MCF 10A (cell line): Measurements from ENCODE around the gene NAB1. TPM values are rescaled to one million over a fixed set of nuclear protein-coding genes. Genes with fewer than 3 reads are reported as not detected.

Experiments
- BruUV-seq: library from RNA; stranded (reverse); fragments of 400-500 nt; replicated peaks from 2 replicates; lab custom pipeline; 2021; lab: Mats Ljungman, UMichigan
- CTCF ChIA-PET: fragments of 300-600 bp; sonication (Branson Sonifier 250); formaldehyde crosslinking; extraction: SDS; loops from one replicate; lab custom pipeline; 2021; ENCODE audit warnings: antibody characterized with exemption, inconsistent platforms; lab: Yijun Ruan, JAX
- POLR2A ChIA-PET: fragments of 300-600, 350-650 bp; sonication (Branson Sonifier 250); formaldehyde crosslinking; extraction: SDS; loops from one replicate; lab custom pipeline; 2020; ENCODE audit warnings: antibody characterized with exemption, inconsistent platforms; lab: Yijun Ruan, JAX
- DNase-seq: peaks from one replicate; pipeline ENCODE4 v3.0.0-alpha.2; 2018; ENCODE audit not compliant: unreplicated experiment
- H3K27ac Mint-ChIP-seq: one replicate; pipeline ENCODE4 v1.8.0; 2022; ENCODE audit warnings: mild to moderate bottlenecking, low read depth, mixed read lengths; ENCODE audit not compliant: unreplicated experiment
- H3K27me3 Mint-ChIP-seq: one replicate; pipeline ENCODE4 v1.8.0; 2022; ENCODE audit warnings: mixed read lengths; ENCODE audit not compliant: insufficient read depth, unreplicated experiment
- H3K36me3 Mint-ChIP-seq: one replicate; pipeline ENCODE4 v1.8.0; 2022; ENCODE audit warnings: mild to moderate bottlenecking, moderate library complexity, mixed read lengths; ENCODE audit not compliant: insufficient read depth, unreplicated experiment
- H3K4me1 Mint-ChIP-seq: one replicate; pipeline ENCODE4 v1.8.0; 2022; ENCODE audit warnings: mixed read lengths; ENCODE audit not compliant: insufficient read depth, unreplicated experiment
- H3K4me3 Mint-ChIP-seq: one replicate; pipeline ENCODE4 v1.8.0; 2022; ENCODE audit warnings: mild to moderate bottlenecking, moderate library complexity, mixed read lengths; ENCODE audit not compliant: unreplicated experiment
- H3K9me3 Mint-ChIP-seq: one replicate; pipeline ENCODE4 v1.8.0; 2022; ENCODE audit warnings: mixed read lengths; ENCODE audit not compliant: unreplicated experiment
- intact Hi-C: fragments of 100-400 bp; cut with micrococcal nuclease; formaldehyde crosslinking; loops from 2 replicates; pipeline ENCODE4 v1.14.1; 2022
- total RNA-seq: library from RNA; stranded (reverse); gene quantifications from 2 replicates; pipeline ENCODE4 v1.2.3, GENCODE V29; 2022
- TF ChIP-seq, protein P1 (sequence below): fragments of 200-600 bp; IDR thresholded peaks from one replicate; pipeline ENCODE4 v1.8.0; 2022; ENCODE audit warnings: antibody characterized with exemption, mild to moderate bottlenecking; ENCODE audit not compliant: unreplicated experiment

Gene NAB1
- total RNA-seq, 1 experiment from 2014 or later = 48.5 TPM

DNA sequence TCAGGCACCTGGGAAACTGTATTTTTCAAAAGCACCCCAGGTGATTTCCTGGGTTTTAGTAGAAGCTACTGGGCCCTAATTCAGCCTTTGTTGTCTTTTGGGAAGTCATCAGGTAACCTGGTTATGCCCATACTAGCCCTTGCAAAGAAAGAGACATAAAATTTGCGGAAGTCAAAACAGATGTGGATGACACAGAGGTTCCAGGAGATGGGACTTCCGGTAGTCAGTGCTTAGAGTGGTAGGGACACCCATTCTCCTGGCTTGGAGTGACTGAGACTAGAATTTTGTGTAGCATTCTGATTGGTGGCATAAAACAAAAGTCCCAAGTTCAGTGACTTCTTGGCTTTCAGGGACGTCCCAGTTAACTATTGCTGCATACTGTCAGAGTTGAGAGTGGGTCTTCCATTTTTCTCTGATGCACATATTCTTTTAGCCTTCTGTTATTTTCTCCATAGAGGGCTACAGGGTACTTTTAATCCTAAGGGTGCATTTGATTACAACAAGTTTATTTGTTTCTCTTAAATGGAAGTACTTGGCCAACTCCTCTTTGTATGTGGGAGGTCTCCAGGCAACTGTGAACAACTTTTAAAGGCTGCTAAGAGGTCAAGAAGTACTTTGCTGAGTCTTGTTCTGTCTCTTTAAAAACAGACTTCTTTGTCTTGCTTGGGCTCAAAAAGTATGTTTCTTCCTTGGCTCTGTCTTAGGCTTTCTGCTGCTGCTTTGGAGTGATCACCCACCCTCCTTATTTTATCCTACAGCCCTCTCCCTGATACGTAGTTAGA lies 8.8 kb downstream of the NAB1 start:
- H3K27me3 Mint-ChIP-seq = no peaks in the 10 kb centered on the region
- ChIA-PET CTCF (no interaction called here), POLR2A (interaction anchor here (0.6 to 8.5 kb wide), 3 partner anchors 6 to 295 kb away, joined by 3 to 160 read pairs (median 3); no protein-coding TSS in a partner anchor)
- no TSS peak for BruUV-seq
- intact Hi-C loops = no loop called here
- no peaks in the 10 kb centered on the region for H3K9me3 Mint-ChIP-seq
- H3K4me3 Mint-ChIP-seq = no peak overlapping the region
- H3K36me3 Mint-ChIP-seq = peaks cover 28% of the 10 kb centered on the region
- peaks cover 38% of the 10 kb centered on the region for H3K4me1 Mint-ChIP-seq
- TF ChIP-seq, protein P1, sequence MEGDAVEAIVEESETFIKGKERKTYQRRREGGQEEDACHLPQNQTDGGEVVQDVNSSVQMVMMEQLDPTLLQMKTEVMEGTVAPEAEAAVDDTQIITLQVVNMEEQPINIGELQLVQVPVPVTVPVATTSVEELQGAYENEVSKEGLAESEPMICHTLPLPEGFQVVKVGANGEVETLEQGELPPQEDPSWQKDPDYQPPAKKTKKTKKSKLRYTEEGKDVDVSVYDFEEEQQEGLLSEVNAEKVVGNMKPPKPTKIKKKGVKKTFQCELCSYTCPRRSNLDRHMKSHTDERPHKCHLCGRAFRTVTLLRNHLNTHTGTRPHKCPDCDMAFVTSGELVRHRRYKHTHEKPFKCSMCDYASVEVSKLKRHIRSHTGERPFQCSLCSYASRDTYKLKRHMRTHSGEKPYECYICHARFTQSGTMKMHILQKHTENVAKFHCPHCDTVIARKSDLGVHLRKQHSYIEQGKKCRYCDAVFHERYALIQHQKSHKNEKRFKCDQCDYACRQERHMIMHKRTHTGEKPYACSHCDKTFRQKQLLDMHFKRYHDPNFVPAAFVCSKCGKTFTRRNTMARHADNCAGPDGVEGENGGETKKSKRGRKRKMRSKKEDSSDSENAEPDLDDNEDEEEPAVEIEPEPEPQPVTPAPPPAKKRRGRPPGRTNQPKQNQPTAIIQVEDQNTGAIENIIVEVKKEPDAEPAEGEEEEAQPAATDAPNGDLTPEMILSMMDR = no peak
- no peak overlapping the region for H3K27ac Mint-ChIP-seq
- DNase-seq = no peak

- BruUV-seq = TSS peak; percentile 24
- no peaks in the 10 kb centered on the region for H3K9me3 Mint-ChIP-seq
- CTCF ChIA-PET = no interaction called here
Measured at GRCh38 chr2:190659553-190659952, 10.7 kb downstream of the NAB1 start.

DNA sequence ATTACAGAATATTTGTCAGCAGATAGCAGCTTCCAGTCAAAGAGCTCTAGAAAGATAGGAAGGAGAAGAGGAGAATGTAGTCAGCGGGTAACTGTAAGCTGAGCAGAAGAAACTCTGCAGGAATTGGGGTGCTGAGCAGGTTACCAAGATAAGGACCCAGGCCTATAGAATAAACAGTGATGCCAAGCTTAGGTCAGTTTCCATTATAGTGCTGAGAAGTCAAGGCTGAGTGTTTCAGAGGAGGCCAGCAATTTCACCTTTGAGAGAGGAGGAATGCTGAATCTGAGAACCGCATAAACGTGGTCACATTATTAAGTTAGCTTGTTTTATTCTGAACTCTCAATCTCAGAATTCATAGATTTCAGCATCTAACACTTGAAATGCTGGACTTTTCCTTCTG lies 13.9 kb downstream of the NAB1 start:
- CTCF ChIA-PET = interaction anchor here (1.3 to 5.2 kb wide), 3 partner anchors 11 to 101 kb away, joined by 4 to 25 read pairs (median 11); no protein-coding TSS in a partner anchor
- POLR2A ChIA-PET = interaction anchor here (0.6 to 9.1 kb wide), 14 partner anchors 9 to 374 kb away, joined by 3 to 160 read pairs (median 5); no protein-coding TSS in a partner anchor
- H3K27ac Mint-ChIP-seq = peak overlapping the region; percentile 80
- no peaks in the 10 kb centered on the region for H3K9me3 Mint-ChIP-seq
- no peak overlapping the region for H3K4me3 Mint-ChIP-seq
- TF ChIP-seq, protein P1 = no peak
- H3K27me3 Mint-ChIP-seq = no peaks in the 10 kb centered on the region
- BruUV-seq = no TSS peak
- DNase-seq = no peak
- H3K4me1 Mint-ChIP-seq = peaks cover 60% of the 10 kb centered on the region
- intact Hi-C loops = no loop called here
- H3K36me3 Mint-ChIP-seq = peaks cover 42% of the 10 kb centered on the region

More at GRCh38 chr2:190659553-190659952, 10.7 kb downstream of the NAB1 start:
- no peak for DNase-seq
- intact Hi-C loops = no loop called here
- H3K4me1 Mint-ChIP-seq = peaks cover 49% of the 10 kb centered on the region
- H3K27ac Mint-ChIP-seq = peak overlapping the region; percentile 23
- POLR2A ChIA-PET = interaction anchor here (1.2 to 9.1 kb wide), 3 partner anchors 6 to 112 kb away, joined by 4 to 160 read pairs (median 6); no protein-coding TSS in a partner anchor
- no peak overlapping the region for H3K4me3 Mint-ChIP-seq
- TF ChIP-seq, protein P1 = no peak
- H3K27me3 Mint-ChIP-seq = no peaks in the 10 kb centered on the region
- H3K36me3 Mint-ChIP-seq = peaks cover 28% of the 10 kb centered on the region

DNA sequence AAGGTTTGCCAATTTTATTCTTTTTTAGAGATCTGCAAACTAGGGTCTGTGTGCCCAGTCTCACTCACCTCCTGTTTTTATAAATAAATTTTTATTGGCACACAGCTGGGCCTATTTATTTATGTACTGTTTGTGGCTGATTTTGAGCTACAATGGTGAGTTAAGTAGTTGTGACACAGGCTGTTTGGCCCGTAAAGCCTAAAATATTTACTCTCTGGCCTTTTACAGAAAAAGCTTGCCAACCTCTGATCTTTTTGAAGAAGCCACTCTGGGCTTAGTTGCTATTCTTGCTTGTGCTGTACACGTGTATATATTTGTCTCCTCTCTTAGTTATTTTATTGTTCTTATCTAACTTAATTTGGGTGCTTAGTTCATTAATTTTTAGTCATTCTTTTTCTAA lies 14.5 kb downstream of the NAB1 start:
- TF ChIP-seq, protein P1 = no peak
- no TSS peak for BruUV-seq
- peaks cover 56% of the 10 kb centered on the region for H3K4me1 Mint-ChIP-seq
- ChIA-PET CTCF (interaction anchor here (1.2 to 5.2 kb wide), 4 partner anchors 12 to 320 kb away, joined by 4 to 25 read pairs (median 8); partner anchors contain the start of gene INPP1), POLR2A (interaction anchor here (0.6 to 9.1 kb wide), 15 partner anchors 10 to 373 kb away, joined by 3 to 160 read pairs (median 5); partner anchors contain the start of gene NEMP2)
- peak overlapping the region; percentile 80 for H3K27ac Mint-ChIP-seq
- no peak for DNase-seq
- H3K4me3 Mint-ChIP-seq = no peak overlapping the region
- H3K9me3 Mint-ChIP-seq = no peaks in the 10 kb centered on the region
- peaks cover 42% of the 10 kb centered on the region for H3K36me3 Mint-ChIP-seq
- intact Hi-C loops = no loop called here
- H3K27me3 Mint-ChIP-seq = no peaks in the 10 kb centered on the region
